Esophagus squamous epithelium (tissue), 4 donors: ENCODE data around the gene IRF2.
A peak's percentile ranks its signal among the peaks of the same experiment; 100 is the strongest.

ENCODE experiments used
- POLR2A ChIP-seq, 4 donors: fragments of 450-650 bp; IDR thresholded peaks; one replicate each; pipeline ENCODE4 v1.6.1; 2017; ENCODE audit warnings: antibody characterized with exemption in 4 of 4, mild to moderate bottlenecking in 4 of 4, moderate library complexity in 3 of 4
- TF ChIP-seq, protein P1 (sequence below), 6 experiments: fragments of 450-650 bp in 4 of 6; fragments of 200-600 bp in 2 of 6; sonication (generic) in 2 of 6; IDR thresholded peaks; one replicate each; pipeline ENCODE4 v1.5.1; 2016 to 2019; ENCODE audit warnings: antibody characterized with exemption in 6 of 6, mild to moderate bottlenecking in 4 of 6, moderate library complexity in 4 of 6

DNA sequence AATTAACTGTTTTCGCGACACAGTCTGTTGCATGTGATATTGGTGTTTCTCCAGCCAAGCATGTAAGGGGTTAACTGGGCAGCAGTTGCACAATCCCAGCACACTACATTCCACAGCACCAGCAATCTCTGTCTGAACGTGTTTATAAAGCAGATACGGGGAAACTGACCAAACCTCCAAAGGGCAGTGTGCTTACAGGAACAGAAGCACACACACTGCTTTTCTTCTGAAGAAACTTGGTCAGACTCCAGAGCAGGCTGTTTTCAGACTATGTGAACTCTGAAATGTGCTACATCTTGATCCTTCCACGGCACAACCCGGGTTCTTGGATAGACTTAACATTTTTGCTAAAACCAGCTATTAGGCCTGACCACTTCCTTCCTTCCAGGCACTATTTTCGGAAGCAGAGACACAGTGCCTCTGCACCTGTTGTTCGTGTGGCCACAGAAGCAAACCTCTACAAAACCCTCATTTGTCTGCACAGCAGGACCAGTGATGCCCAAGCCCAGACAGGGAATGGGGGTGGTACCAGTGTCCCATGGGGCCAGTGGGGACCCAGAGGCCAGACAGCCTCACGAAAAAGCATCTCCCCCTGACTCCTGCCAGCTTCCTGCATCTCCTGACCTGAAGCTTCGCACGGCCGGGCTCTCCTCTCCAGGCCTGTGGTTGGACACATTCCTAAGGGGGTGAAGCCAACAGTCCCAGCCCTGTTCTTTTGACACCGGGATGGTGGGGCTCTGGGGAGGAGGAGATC lies 90.1 kb downstream of the IRF2 start:
- TF ChIP-seq, protein P1, sequence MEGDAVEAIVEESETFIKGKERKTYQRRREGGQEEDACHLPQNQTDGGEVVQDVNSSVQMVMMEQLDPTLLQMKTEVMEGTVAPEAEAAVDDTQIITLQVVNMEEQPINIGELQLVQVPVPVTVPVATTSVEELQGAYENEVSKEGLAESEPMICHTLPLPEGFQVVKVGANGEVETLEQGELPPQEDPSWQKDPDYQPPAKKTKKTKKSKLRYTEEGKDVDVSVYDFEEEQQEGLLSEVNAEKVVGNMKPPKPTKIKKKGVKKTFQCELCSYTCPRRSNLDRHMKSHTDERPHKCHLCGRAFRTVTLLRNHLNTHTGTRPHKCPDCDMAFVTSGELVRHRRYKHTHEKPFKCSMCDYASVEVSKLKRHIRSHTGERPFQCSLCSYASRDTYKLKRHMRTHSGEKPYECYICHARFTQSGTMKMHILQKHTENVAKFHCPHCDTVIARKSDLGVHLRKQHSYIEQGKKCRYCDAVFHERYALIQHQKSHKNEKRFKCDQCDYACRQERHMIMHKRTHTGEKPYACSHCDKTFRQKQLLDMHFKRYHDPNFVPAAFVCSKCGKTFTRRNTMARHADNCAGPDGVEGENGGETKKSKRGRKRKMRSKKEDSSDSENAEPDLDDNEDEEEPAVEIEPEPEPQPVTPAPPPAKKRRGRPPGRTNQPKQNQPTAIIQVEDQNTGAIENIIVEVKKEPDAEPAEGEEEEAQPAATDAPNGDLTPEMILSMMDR (IDR thresholded peaks at IDR 0.05), result no peak
- TF ChIP-seq POLR2A (IDR thresholded peaks at IDR 0.05), result peak in 1 of 4 donors; percentile 32
